GM19468 (cell line): ENCODE data around the gene PBX1.

ENCODE experiments used
- ATAC-seq: cut with Tn5 transposase; IDR thresholded peaks from one replicate; pipeline ENCODE4 v1.9.1; 2021; ENCODE audit warnings: mild to moderate bottlenecking, moderate library complexity, moderate number of reproducible peaks; ENCODE audit not compliant: unreplicated experiment; ENCODE audit errors: extremely low read depth

The PBX1 gene

DNA sequence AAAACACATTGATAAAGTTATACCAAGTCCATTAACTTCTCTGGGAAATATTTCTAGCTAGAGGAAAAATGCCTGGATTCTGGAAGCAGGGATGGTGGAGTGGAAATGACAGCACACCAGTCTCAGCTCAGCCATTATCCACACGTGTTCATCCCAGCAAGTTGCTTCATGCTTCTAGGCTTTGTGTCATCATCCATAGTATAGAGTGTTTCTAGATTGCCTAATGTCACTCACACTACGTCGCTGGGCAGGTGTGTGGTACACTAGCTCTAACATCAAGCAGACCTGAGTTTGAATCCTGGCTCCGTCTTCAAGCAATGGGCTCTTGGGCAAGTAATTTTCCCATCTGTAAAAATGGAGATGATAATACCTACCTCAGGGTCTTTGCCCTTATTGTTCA, 326.3 kb downstream of the PBX1 start:
- ATAC-seq: no peak

DNA sequence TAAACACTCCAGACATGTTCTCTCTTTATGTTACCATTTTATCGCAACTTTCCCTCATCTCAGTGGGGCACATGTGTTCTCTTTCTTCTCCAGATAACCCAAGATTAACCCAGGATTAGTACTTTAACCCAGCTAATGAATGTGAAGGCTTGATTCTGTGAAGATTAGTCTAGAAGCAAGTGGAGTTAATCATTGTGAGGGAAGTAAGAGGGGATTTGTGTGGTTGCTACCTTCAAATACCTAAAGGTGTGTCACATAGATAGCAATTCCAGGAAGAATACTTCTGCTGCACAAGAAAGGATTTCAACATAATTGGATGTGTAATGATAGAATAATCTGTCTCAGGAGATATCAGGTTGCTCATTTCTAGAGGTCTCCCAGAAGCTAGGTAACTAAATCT, 327.1 kb downstream of the PBX1 start:
- no peak for ATAC-seq

DNA sequence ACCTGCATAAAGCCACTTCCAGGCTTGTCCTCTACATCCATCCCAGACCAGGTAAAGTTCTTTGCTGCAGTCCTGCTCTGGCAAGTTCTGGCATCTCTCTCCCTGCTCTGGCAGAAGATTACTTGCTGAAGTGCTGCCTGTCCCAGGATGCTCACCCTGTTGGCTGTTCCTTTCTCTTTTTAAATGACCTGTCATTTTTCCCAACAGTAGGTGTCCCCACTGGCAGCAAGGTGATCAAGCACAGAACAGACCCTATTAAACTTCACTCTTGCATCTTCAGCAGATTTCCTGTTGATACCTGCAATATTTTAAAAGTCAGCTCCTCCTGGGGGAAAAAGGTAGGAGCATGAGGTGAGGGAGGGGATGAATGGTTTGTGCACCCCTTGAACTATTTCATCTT, 332.6 kb downstream of the PBX1 start:
- no peak for ATAC-seq

DNA sequence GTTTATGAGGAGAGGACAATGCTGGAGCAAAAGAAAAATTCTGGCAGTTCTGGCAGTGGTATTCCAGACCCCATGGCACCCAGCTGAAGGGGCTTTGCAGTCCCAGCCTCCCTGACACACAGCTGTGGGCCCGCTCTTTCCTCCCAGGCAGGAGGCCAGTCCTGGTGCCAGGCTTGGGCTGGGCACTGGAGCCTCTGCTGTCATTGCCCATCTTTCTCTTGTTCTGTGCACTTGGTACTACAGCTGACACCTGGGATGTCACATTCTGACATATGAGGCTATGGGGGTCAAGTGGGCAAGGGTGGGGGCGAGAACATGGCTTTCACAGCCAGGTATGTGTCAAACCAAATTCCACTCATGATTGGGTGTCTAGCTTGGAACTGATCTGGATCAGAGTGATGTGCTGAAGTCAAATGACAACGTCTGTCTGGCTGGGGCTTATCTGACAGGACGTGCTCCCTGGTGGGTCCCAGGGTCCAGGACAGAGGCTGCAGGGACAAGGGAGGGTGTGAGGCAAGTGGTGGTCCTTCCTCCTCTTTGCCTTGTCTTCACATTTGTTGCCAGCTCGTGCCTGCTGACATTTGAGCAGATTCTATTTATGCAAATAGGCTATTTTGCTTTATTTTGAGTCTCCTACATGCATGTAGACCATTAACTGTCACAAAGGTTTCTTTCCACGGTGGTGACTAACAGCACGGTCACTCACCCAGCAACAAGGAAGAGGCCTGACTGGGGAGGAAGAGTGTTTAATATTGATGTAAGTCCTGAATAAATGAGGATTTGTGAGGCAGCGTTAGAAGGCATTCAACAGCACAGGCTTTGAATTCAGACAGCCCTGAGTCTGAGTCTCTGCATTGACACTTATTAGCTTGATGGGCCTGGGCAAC, 336.3 kb downstream of the PBX1 start:
- no peak for ATAC-seq

DNA sequence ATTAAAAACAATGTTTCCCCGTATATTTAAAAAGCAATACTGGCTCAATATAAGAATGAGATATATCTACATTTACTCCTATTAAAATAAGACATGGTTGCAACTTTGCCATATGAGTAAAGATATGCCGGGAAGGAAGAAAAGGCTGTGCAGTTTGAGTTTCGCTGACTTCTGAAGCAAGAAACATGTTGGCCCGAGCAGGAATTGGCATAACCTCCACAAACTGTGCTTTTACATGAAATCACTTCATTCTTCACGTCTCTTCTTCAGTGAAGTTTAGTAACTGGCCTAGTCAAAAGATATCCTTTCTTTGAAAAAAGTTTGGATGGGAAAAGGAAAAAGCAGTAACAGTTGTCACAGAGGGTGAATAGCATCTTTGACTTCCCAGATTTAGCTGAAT, 342.0 kb downstream of the PBX1 start:
- no peak for ATAC-seq
